ENCODE data around the gene PTPN3. TPM values are rescaled to one million over a fixed set of nuclear protein-coding genes. Genes with fewer than 3 reads are reported as not detected.

The PTPN3 gene
- total RNA-seq, 2 donors from 2014 or later = 6.8 to 8.5 TPM

- no peak for DNase-seq
- intact Hi-C loops (cut with DNase I) = no loop called here
- ATAC-seq = no peak
Measured at GRCh38 chr9:109459423-109459822, 38.7 kb downstream of the PTPN3 start.

- DNase-seq (no peak), ATAC-seq (peak in 1 of 2 donors; percentile 82)
- intact Hi-C loops (cut with DNase I) = no loop called here
Measured at GRCh38 chr9:109458453-109459211, 39.5 kb downstream of the PTPN3 start.

- intact Hi-C loops (cut with DNase I) = no loop called here
- ATAC-seq (no peak), DNase-seq (no peak)
Measured at GRCh38 chr9:109456811-109457210, 41.3 kb downstream of the PTPN3 start.

DNA sequence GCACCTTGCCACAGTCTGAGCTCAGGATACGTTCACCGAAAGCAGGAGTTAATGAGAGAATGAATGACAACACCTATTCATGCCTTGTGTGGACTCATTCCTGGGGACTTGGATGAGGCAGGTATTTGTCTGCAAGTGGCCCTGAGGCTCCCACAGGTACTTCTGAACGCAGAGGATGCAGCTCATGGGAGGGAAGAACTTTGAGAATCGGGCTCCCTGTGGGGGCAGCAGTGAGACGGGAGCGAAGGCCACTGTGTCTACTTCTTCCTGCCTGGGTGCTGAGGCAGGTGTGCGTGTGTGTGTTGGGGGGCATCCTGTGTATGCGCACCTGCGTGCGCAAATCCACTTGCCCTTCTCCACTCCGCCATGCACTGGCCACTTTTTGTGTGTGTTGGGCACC is 42.2 kb downstream of the PTPN3 start:
- no peak for DNase-seq
- intact Hi-C loops (cut with DNase I) = no loop called here
- no peak for ATAC-seq

DNA sequence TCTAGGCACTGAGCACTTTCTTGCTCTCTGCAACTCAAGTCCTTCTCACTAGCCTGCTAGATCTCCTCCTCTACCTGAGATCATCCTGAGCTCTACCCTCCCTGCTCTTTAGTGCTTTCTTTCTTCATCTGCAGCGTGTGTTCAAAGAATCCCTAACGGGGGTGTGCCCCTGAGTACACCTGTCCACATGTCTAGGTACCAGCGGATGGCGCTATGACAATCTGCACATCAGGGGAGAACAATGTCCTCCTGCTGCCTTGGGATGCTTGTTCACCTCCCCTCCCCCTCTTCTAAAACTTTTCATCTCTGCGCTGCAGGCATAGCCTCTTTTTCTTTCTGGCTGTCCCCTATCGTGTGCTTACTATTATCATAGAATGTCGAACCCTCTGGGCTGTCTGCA is 42.7 kb downstream of the PTPN3 start:
- ATAC-seq = no peak
- intact Hi-C loops (cut with DNase I) = no loop called here
- DNase-seq = no peak

DNA sequence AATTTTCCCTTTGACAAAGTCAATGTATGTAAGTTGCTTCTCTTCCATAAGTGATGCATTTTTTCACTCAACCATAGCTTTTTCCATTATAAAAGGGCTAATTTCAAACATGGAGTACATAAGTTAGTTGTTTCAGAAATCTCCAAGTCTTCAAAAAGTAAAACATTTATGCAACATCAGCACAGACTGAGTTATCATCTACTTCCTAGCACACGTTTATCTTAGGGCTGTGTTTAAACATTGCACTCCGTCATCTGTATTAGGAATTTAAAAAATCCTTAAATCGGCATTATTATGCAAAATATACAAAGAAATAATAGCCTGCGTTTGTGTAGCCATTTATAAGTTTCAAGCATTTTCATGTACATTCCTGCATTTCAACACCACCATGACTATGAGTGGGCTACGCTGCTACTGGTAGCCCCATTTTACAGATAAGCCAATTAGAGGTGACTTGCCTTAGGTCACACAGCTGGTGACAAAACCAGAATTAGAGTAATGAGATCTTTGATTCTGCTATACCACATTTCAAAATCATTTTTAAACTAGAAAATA is 43.4 kb downstream of the PTPN3 start:
- intact Hi-C loops (cut with DNase I) = no loop called here
- ATAC-seq (no peak), DNase-seq (no peak)

DNA sequence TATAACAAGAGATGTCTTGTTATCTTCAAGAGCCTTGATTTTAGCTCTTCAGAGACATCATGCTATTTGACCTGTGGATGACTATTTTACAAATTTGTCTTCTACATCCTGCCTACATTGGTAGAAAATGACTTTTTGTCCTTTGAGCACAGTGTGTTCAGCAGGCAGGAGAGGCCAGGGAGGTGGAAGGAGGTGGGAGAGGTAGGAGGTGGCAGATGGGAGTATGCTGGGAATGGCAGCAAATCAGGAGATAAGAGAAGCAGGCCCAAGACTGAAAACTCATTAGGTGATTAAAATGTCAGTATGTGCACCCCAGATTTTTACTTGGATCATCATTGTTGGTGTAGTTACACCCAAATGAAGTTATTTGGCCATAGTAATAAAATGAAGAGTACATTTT is 44.1 kb downstream of the PTPN3 start:
- intact Hi-C loops (cut with DNase I) = no loop called here
- no peak for DNase-seq
- peak in 1 of 2 donors; percentile 10 for ATAC-seq

DNA sequence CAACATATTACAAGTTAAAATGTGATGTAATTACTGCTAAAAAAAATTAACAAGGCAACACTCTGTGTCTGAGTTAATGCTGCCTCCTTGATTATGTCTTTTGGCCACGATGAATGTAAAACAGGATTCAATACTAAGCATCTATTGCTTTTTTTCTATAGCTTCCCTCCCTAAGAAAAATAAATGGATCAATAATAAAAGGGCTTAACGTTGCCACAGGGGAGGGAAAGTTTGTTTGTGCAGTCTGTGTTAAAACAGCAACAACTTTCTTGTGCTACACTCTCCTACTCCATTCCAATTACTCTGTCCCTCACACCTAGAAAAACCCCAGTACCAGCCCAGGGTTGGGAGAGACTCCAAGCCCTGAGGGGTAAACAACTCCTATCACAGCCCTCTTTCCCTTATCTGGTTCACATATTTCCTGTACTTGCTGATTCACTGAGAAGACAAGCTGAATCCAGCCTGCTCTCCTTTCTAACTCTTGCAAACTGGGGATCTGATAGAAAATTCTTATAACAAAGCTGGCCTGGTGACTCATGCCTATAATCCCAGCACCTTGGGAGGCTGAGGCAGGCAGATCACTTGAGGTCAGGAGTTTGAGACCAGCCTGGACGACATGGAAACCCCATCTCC is 44.8 kb downstream of the PTPN3 start:
- intact Hi-C loops (cut with DNase I) = no loop called here
- ATAC-seq (peak; percentile 55 to 86), DNase-seq (no peak)

GRCh38 chr9:109452761-109453160 is 45.3 kb downstream of the PTPN3 start:
- DNase-seq (no peak), ATAC-seq (peak; percentile 36 to 62)
- intact Hi-C loops (cut with DNase I) = no loop called here

DNA sequence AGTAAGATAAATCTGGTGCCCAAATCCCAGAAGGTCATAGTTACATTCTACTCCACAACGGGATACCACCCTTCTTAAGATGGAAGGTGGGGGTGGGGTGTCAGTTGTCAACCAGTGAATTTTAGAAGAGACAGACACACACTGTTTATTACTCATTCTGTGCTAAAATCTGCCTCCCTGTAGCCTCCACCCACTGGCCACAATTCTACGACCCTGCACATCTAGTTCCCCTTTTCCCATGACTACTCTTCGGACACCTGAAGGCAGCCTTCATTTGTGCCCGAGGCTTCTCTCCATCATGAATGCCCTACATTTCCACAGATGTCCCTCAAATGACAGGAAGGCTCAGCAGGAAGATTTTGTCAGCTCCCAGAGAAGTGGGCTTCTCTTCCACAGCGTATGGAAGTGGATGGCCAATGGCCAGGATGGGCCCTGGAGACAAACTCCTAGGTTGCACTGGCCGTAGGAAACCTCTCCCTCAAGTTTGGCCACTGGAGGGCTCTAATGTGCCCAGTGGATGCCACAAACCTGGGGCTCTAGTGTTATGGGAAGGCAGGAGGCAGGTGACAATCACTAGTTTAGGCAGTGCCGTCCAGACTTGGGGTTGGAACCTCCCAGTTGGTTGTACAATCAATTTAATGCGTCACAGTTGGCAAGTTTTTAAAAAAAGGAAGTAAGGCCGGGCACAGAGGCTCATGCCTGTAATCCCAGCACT is 46.6 kb downstream of the PTPN3 start:
- intact Hi-C loops (cut with DNase I) = no loop called here
- ATAC-seq = no peak
- DNase-seq = no peak

GRCh38 chr9:109450346-109450745 is 47.8 kb downstream of the PTPN3 start:
- intact Hi-C loops (cut with DNase I) = no loop called here
- ATAC-seq (no peak), DNase-seq (no peak)

- intact Hi-C loops (cut with DNase I) = no loop called here
Measured at GRCh38 chr9:109449036-109449798, 48.9 kb downstream of the PTPN3 start.

DNA sequence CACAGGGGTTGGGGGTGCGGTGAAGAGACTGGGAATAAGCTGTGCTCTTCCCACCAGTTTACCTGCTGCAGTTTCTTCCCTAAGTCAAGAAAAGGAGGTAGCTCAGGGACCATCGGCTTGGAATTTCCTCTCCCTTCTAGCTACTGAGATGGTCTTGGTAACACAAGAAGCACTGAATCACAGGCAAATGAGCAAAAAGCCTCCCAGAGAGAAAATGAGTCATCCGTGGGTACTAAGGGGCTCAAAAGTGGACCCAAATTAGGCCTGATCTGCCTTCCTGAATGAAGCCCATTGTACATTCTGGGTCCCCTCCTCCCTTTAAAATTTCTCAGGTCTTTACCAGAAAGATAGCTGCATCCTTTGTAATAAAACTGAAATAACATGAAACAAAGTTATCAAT is 49.9 kb downstream of the PTPN3 start:
- DNase-seq = no peak
- intact Hi-C loops (cut with DNase I) = no loop called here
- no peak for ATAC-seq

More at GRCh38 chr9:109449036-109449798, 48.9 kb downstream of the PTPN3 start:
- DNase-seq (no peak), ATAC-seq (peak in 1 of 2 donors; percentile 48)

- intact Hi-C loops (cut with DNase I) = no loop called here
- ATAC-seq = no peak
Measured at GRCh38 chr9:109447329-109448076, 50.6 kb downstream of the PTPN3 start.

GRCh38 chr9:109444771-109445320 is 53.3 kb downstream of the PTPN3 start:
- ATAC-seq (no peak), DNase-seq (no peak)
- intact Hi-C loops (cut with DNase I) = loop anchor here (5.0 kb wide), 2 partner anchors 72 to 77 kb away; no protein-coding TSS in a partner anchor

More at GRCh38 chr9:109447329-109448076, 50.6 kb downstream of the PTPN3 start:
- no peak for DNase-seq

GRCh38 chr9:109442716-109443115 is 55.4 kb downstream of the PTPN3 start:
- DNase-seq (no peak), ATAC-seq (no peak)
- intact Hi-C loops (cut with DNase I) = loop anchor here (5.0 kb wide), 2 partner anchors 75 to 80 kb away; no protein-coding TSS in a partner anchor

- intact Hi-C loops (cut with DNase I) = loop anchor here (5.0 kb wide), 2 partner anchors 76 to 81 kb away; no protein-coding TSS in a partner anchor
- DNase-seq (no peak), ATAC-seq (peak in 1 of 2 donors; percentile 8)
Measured at GRCh38 chr9:109441296-109441695, 56.8 kb downstream of the PTPN3 start.

DNA sequence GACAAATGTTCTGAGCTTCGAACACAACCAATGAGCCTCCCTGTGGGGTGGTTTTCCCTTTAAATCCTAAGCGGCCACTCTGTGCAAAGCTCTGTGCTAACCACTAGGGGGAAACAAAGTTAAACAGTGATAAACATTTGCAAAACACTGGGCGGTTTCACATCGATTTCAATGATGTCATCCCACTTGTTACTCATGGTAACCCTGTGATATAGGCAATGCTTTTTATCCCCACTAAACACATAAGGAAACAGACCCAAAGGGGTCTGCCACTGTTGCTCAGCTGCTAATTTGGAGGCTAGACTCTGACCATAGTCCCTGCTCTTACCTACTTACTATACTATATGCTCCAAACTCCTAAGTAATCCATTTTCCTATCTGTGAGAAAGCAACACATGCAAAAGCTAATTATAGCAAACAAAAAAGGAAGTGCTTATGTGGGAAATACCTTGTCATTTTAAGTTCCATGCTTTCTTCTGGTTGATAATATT is 57.3 kb downstream of the PTPN3 start:
- intact Hi-C loops (cut with DNase I) = loop anchor here (5.0 kb wide), 2 partner anchors 76 to 81 kb away; no protein-coding TSS in a partner anchor
- DNase-seq (peak; percentile 39), ATAC-seq (peak; percentile 73 to 87)
